SK-N-SH (cell line): ENCODE data around the gene STX16.

Experiments
- CHD2 ChIP-seq: fragments of 150-350 bp; IDR thresholded peaks from 2 replicates; pipeline ENCODE4 v1.6.1; 2018; ENCODE audit warnings: low read length; ENCODE audit not compliant: partially characterized antibody
- CTCF ChIP-seq: fragments of 200-600 bp; sonication (generic); IDR thresholded peaks from 2 replicates; pipeline ENCODE4 v1.6.1; 2017; ENCODE audit warnings: antibody characterized with exemption, mild to moderate bottlenecking, moderate library complexity
- EP300 ChIP-seq, 2 experiments: IDR thresholded peaks; 2 replicates each; pipeline versions ENCODE4 v1.4.0 to v1.6.1; 2012; ENCODE audit warnings: borderline replicate concordance in 1 of 2, low read depth in 1 of 2, low read length in 1 of 2
- FOXJ3 ChIP-seq: sonication (generic); formaldehyde crosslinking; IDR thresholded peaks from 2 replicates; pipeline ENCODE4 v1.5.1; 2020; ENCODE audit warnings: mild to moderate bottlenecking, missing genetic modification reagents
- MXI1 ChIP-seq: IDR thresholded peaks from 2 replicates; pipeline ENCODE4 v1.6.1; 2012; ENCODE audit warnings: mild to moderate bottlenecking, low read depth, low read length, improper control_type of control experiment
- POLR2AphosphoS5 ChIP-seq: IDR thresholded peaks from 2 replicates; pipeline ENCODE4 v1.6.1; 2012; ENCODE audit warnings: low read depth, low read length
- RAD21 ChIP-seq: IDR thresholded peaks from 2 replicates; pipeline ENCODE4 v1.6.1; 2012; ENCODE audit warnings: mild to moderate bottlenecking, low read length
- RCOR1 ChIP-seq: fragments of 150-350 bp; IDR thresholded peaks from 2 replicates; pipeline ENCODE4 v1.6.1; 2017; ENCODE audit warnings: antibody characterized with exemption, low read length
- SIN3A ChIP-seq: IDR thresholded peaks from 2 replicates; pipeline ENCODE4 v1.6.1; 2012; ENCODE audit warnings: low read depth, mild to moderate bottlenecking, low read length, moderate library complexity, borderline replicate concordance
- SMC3 ChIP-seq: IDR thresholded peaks from 2 replicates; pipeline ENCODE4 v1.6.1; 2012; ENCODE audit warnings: low read depth, low read length, improper control_type of control experiment
- TAF1 ChIP-seq: IDR thresholded peaks from 2 replicates; pipeline ENCODE4 v1.6.1; 2012; ENCODE audit warnings: low read depth, mild to moderate bottlenecking, low read length, moderate library complexity, borderline replicate concordance
- USF1 ChIP-seq: IDR thresholded peaks from 2 replicates; pipeline ENCODE4 v1.4.0; 2012; ENCODE audit warnings: low read depth, borderline replicate concordance
- YY1 ChIP-seq: IDR thresholded peaks from 2 replicates; pipeline ENCODE4 v1.4.0; 2012; ENCODE audit warnings: low read depth, mild to moderate bottlenecking
- TF ChIP-seq, protein P1 (sequence below): fragments of 150-350 bp; IDR thresholded peaks from 2 replicates; pipeline ENCODE4 v1.6.1; 2017; ENCODE audit warnings: antibody characterized with exemption, low read length, low read depth, borderline replicate concordance

GRCh38 chr20:58682656-58683531 lies 31.8 kb downstream of the STX16 start:
- TF ChIP-seq USF1 (no peak), FOXJ3 (CRISPR knock-in tag) (no peak), MXI1 (no peak), CTCF (no peak), EP300 (IDR thresholded peaks at IDR 0.05; ENCODE audit: borderline replicate concordance in 1 of 2, low read depth in 1 of 2, low read length in 1 of 2) (no peak), SIN3A (no peak), SMC3 (no peak), TAF1 (no peak), POLR2AphosphoS5 (no peak), CHD2 (no peak), YY1 (no peak), RCOR1 (no peak), RAD21 (no peak)
- TF ChIP-seq, protein P1, sequence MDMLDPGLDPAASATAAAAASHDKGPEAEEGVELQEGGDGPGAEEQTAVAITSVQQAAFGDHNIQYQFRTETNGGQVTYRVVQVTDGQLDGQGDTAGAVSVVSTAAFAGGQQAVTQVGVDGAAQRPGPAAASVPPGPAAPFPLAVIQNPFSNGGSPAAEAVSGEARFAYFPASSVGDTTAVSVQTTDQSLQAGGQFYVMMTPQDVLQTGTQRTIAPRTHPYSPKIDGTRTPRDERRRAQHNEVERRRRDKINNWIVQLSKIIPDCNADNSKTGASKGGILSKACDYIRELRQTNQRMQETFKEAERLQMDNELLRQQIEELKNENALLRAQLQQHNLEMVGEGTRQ, result no peak
